ENCODE data around the gene CNTFR. TPM values are rescaled to one million over a fixed set of nuclear protein-coding genes. Genes with fewer than 3 reads are reported as not detected.

Gene CNTFR
- total RNA-seq, 1 donor from 2014 or later = 8.3 TPM

DNA sequence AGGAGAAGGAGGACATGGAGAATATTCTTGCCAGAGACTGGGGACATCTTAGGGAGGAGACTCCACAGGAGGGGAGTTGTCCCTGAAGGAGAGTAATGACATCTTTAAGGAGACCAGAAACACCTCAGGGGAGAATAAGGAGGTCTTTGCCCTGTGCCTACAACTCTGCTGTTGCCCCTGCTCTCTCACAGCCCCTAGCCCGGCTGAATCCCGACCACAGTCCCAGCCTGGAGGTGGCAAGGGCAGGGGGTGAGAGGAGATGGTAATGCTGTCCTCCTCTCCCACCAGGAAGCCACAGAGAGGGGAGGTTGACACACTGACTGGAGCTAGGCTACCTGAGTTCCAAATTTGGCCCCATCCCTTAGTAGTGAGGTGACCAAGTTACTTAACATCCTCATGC lies 36.5 kb downstream of the CNTFR start:
- Histone ChIP-seq H3K4me3 (no peak overlapping the region), H3K36me3 (no peaks in the 10 kb centered on the region), H3K27me3 (no peaks in the 10 kb centered on the region), H3K27ac (no peak overlapping the region), H3K4me1 (peaks cover 12% of the 10 kb centered on the region), H3K9me3 (no peaks in the 10 kb centered on the region)
- intact Hi-C loops (cut with DNase I) = no loop called here
- TF ChIP-seq POLR2A (IDR thresholded peaks at IDR 0.05) (no peak), POLR2AphosphoS5 (IDR thresholded peaks at IDR 0.05; ENCODE audit: insufficient read depth in 1 of 2, low read depth in 1 of 2) (no peak)
- TF ChIP-seq, protein P1, sequence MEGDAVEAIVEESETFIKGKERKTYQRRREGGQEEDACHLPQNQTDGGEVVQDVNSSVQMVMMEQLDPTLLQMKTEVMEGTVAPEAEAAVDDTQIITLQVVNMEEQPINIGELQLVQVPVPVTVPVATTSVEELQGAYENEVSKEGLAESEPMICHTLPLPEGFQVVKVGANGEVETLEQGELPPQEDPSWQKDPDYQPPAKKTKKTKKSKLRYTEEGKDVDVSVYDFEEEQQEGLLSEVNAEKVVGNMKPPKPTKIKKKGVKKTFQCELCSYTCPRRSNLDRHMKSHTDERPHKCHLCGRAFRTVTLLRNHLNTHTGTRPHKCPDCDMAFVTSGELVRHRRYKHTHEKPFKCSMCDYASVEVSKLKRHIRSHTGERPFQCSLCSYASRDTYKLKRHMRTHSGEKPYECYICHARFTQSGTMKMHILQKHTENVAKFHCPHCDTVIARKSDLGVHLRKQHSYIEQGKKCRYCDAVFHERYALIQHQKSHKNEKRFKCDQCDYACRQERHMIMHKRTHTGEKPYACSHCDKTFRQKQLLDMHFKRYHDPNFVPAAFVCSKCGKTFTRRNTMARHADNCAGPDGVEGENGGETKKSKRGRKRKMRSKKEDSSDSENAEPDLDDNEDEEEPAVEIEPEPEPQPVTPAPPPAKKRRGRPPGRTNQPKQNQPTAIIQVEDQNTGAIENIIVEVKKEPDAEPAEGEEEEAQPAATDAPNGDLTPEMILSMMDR (IDR thresholded peaks at IDR 0.05) = no peak
- DNase-seq (ENCODE audit: extremely low spot score in 2 of 2) = no peak

DNA sequence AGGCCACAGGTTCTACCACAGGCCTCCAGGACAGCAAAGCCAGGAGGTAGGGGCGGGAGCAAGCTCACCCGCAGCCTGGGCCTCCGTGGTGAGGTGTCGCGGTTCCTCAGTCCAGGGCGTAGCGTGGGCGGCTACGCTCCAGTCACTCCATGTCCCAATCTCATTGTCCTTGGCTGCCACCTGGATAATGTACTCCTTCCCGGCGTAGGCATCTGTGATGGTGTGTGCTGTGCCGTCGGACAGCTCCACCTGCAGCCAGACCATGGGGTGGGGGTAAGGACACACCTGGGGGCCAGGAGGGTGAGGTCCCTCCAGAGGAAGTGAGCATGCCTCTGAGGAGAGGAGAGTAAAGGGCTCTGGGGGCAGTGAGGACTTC lies 36.9 kb downstream of the CNTFR start:
- TF ChIP-seq, protein P1 (IDR thresholded peaks at IDR 0.05) = no peak
- no peak for TF ChIP-seq POLR2AphosphoS5 (IDR thresholded peaks at IDR 0.05; ENCODE audit: insufficient read depth in 1 of 2, low read depth in 1 of 2)
- TF ChIP-seq POLR2A (IDR thresholded peaks at IDR 0.05) = no peak
- DNase-seq (ENCODE audit: extremely low spot score in 2 of 2) = no peak
- Histone ChIP-seq H3K27ac (no peak overlapping the region), H3K9me3 (no peaks in the 10 kb centered on the region), H3K4me1 (peaks cover 12% of the 10 kb centered on the region), H3K36me3 (no peaks in the 10 kb centered on the region), H3K4me3 (no peak overlapping the region), H3K27me3 (no peaks in the 10 kb centered on the region)
- intact Hi-C loops (cut with DNase I) = no loop called here

DNA sequence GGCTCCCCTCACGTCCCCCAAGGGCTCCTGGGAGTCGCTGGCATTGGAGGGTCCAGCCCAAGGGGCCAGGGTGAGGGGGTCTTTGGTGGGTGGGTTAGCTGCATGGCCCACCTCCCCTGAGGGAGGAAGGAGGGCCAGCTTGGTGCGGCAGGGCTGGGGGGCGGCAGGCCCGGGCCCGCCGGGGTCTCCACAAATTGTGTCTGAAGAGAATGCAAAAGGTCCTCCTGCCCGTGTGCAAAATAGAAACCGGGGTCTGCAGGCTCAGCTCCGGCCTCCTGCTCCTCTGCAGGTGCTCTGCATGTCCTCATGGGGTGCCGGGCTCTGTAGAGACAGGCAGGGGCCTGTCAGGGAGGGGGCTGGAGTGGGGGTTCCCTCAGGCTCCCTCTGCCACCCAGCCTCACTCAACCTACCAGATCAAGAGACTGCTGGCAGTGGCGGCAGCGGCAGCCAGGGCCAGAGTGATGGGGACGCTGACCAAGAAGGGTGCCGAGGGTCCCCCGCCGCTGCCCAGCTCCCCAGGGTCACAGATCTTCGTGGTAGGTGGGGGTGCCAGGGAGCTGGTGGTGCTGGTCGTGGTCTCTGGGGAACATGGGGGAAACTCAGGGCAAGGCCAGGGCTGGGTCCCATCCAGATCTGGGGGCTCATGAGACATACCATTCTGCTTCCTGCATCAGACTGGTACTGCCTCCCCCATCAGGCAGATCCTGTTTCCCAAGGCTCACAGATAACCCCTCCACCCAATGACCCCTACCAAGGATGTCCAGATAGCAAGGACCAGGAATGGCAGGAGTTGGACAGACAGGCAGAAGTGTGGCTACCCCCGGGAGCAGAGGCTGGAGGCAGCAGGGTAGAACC lies 37.5 kb downstream of the CNTFR start:
- no peak overlapping the region for H3K4me3 ChIP-seq
- H3K27ac ChIP-seq = no peak overlapping the region
- H3K9me3 ChIP-seq = no peaks in the 10 kb centered on the region
- no peaks in the 10 kb centered on the region for H3K27me3 ChIP-seq
- TF ChIP-seq POLR2AphosphoS5 (IDR thresholded peaks at IDR 0.05; ENCODE audit: insufficient read depth in 1 of 2, low read depth in 1 of 2) (no peak), POLR2A (IDR thresholded peaks at IDR 0.05) (no peak)
- TF ChIP-seq, protein P1 (IDR thresholded peaks at IDR 0.05) = no peak
- DNase-seq (ENCODE audit: extremely low spot score in 2 of 2) = no peak
- peaks cover 12% of the 10 kb centered on the region for H3K4me1 ChIP-seq
- intact Hi-C loops (cut with DNase I) = no loop called here
- no peaks in the 10 kb centered on the region for H3K36me3 ChIP-seq

DNA sequence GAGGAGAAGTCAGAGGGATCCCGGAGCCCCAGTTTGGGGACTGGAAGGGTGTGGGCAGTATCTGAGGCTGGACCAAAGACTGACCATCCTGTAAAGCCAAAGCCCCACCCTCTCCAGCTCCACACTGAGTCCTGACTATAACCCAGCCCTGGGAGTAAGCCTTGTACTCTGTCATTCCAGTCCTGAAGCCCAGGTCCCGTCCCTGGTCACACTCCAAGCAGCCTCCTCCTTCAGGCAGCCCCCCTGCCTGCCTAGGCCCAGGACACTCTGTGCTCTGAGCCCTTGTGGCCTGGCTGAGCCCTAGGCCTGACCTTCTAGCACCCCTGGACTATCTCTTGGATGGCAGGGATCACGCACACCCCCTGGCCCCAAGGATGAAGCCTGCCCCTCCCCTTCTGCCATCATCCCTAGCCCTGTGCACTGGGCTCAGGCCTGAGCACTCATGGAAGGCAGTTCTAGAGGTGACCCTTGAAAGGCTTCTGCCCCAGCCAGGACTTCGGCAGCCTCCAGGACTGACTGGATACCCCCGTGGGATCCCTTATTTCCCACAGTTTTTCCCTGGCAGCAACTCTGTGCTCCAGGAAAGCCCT lies 38.7 kb downstream of the CNTFR start:
- intact Hi-C loops (cut with DNase I) = no loop called here
- TF ChIP-seq POLR2A (IDR thresholded peaks at IDR 0.05) (no peak), POLR2AphosphoS5 (IDR thresholded peaks at IDR 0.05; ENCODE audit: insufficient read depth in 1 of 2, low read depth in 1 of 2) (no peak)
- TF ChIP-seq, protein P1 (IDR thresholded peaks at IDR 0.05) = no peak
- H3K27me3 ChIP-seq = no peaks in the 10 kb centered on the region
- H3K4me3 ChIP-seq = no peak overlapping the region
- no peak for DNase-seq (ENCODE audit: extremely low spot score in 2 of 2)
- no peak overlapping the region for H3K27ac ChIP-seq
- H3K36me3 ChIP-seq = no peaks in the 10 kb centered on the region
- no peaks in the 10 kb centered on the region for H3K9me3 ChIP-seq
- H3K4me1 ChIP-seq = peaks cover 12% of the 10 kb centered on the region
